ENCODE results near the gene DEFB108B. TPM values are rescaled to one million over a fixed set of nuclear protein-coding genes. Genes with fewer than 3 reads are reported as not detected.
"Not testable (repeated sequence)": the region's sequence is repeated elsewhere in the genome, so short reads cannot be mapped to it uniquely, and the experiment has no call there.

The DEFB108B gene
- total RNA-seq, result not detected
- polyA plus RNA-seq, result not detected

GRCh38 chr11:71832811-71833210 lies at the start of gene DEFB108B:
TSS of gene DEFB108B (plus strand) at chr11:71833200. CDS start at chr11:71833200, 0 bp downstream.
- H3K27ac Mint-ChIP-seq; H3K4me3 Mint-ChIP-seq; H3K36me3 ChIP-seq (ENCODE audit: insufficient read depth, low read length); POLR2A ChIA-PET; CTCF ChIA-PET; H3K27me3 Mint-ChIP-seq; DNase-seq; H3K9me3 Mint-ChIP-seq; H3K9me3 ChIP-seq (ENCODE audit: low read length); H3K4me1 Mint-ChIP-seq; H3K27ac ChIP-seq (ENCODE audit: low read depth, low read length); H3K27me3 ChIP-seq (ENCODE audit: insufficient read depth, low read length, poor library complexity, severe bottlenecking); H3K4me3 ChIP-seq (ENCODE audit: low read length); H3K36me3 Mint-ChIP-seq; H3K4me1 ChIP-seq (ENCODE audit: insufficient read depth, low read length): not testable (repeated sequence)

- CTCF ChIA-PET; H3K27me3 Mint-ChIP-seq; H3K36me3 ChIP-seq (ENCODE audit: insufficient read depth, low read length); H3K4me1 ChIP-seq (ENCODE audit: insufficient read depth, low read length); DNase-seq; H3K9me3 Mint-ChIP-seq; H3K27me3 ChIP-seq (ENCODE audit: insufficient read depth, low read length, poor library complexity, severe bottlenecking); H3K9me3 ChIP-seq (ENCODE audit: low read length): not testable (repeated sequence)
- Histone ChIP-seq H3K27ac (ENCODE audit: low read depth, low read length) (peak overlapping the region; percentile 69), H3K4me3 (ENCODE audit: low read length) (peak overlapping the region; percentile 53)
- peaks cover 0 to 10% (median 0%) of the 10 kb centered on the region in 3 donors for H3K36me3 Mint-ChIP-seq
- peak overlapping the region; percentile 86 to 100 (median 97) for H3K27ac Mint-ChIP-seq
- peak overlapping the region; percentile 96 to 98 (median 97) for H3K4me3 Mint-ChIP-seq
- POLR2A ChIA-PET, result interaction anchor here (0.6 kb wide), 1 partner anchor 1356 kb away, joined by 3 read pairs; the partner anchor contains the start of gene FCHSD2
- H3K4me1 Mint-ChIP-seq, result peaks cover 12 to 16% (median 16%) of the 10 kb centered on the region in 3 donors
Measured at GRCh38 chr11:71786114-71786847, 46.7 kb upstream of the DEFB108B start.

- H3K27me3 Mint-ChIP-seq; H3K9me3 ChIP-seq (ENCODE audit: low read length); H3K9me3 Mint-ChIP-seq; POLR2A ChIA-PET; CTCF ChIA-PET; H3K27me3 ChIP-seq (ENCODE audit: insufficient read depth, low read length, poor library complexity, severe bottlenecking); H3K4me1 ChIP-seq (ENCODE audit: insufficient read depth, low read length); H3K36me3 ChIP-seq (ENCODE audit: insufficient read depth, low read length): not testable (repeated sequence)
- Mint-ChIP-seq H3K36me3 (peaks cover 0 to 10% (median 0%) of the 10 kb centered on the region in 3 donors), H3K27ac (peak overlapping the region; percentile 93 to 100 (median 98)), H3K4me1 (peaks cover 12 to 16% (median 16%) of the 10 kb centered on the region in 3 donors), H3K4me3 (peak overlapping the region; percentile 96 to 98 (median 97))
- DNase-seq, result peak; percentile 95 to 99 (median 98)
- peak overlapping the region; percentile 77 for H3K4me3 ChIP-seq (ENCODE audit: low read length)
- H3K27ac ChIP-seq (ENCODE audit: low read depth, low read length), result peak overlapping the region; percentile 69
Measured at GRCh38 chr11:71786848-71787097, 46.2 kb upstream of the DEFB108B start.

GRCh38 chr11:71787098-71787823 lies 45.7 kb upstream of the DEFB108B start:
- peak; percentile 91 to 97 (median 92) for DNase-seq
- Mint-ChIP-seq H3K27me3 (peaks cover 0 to 1% of the 10 kb centered on the region in 2 donors), H3K4me3 (peak overlapping the region; percentile 96 to 98 (median 97)), H3K4me1 (peaks cover 12 to 16% (median 16%) of the 10 kb centered on the region in 3 donors), H3K27ac (peak overlapping the region; percentile 93 to 100 (median 98)), H3K9me3 (no peaks in the 10 kb centered on the region), H3K36me3 (peaks cover 0 to 10% (median 0%) of the 10 kb centered on the region in 3 donors)
- Histone ChIP-seq H3K4me1 (ENCODE audit: insufficient read depth, low read length) (no peaks in the 10 kb centered on the region), H3K9me3 (ENCODE audit: low read length) (no peaks in the 10 kb centered on the region), H3K4me3 (ENCODE audit: low read length) (peak overlapping the region; percentile 77), H3K27me3 (ENCODE audit: insufficient read depth, low read length, poor library complexity, severe bottlenecking) (no peaks in the 10 kb centered on the region), H3K36me3 (ENCODE audit: insufficient read depth, low read length) (no peaks in the 10 kb centered on the region), H3K27ac (ENCODE audit: low read depth, low read length) (peak overlapping the region; percentile 69)
- CTCF ChIA-PET, result interaction anchor here (1.6 kb wide), 1 partner anchor 13 kb away, joined by 3 read pairs; no protein-coding TSS in a partner anchor
- POLR2A ChIA-PET, result no interaction called here

GRCh38 chr11:71787824-71788454 lies 45.1 kb upstream of the DEFB108B start:
- Mint-ChIP-seq H3K4me1 (peaks cover 15 to 19% (median 16%) of the 10 kb centered on the region in 3 donors), H3K4me3 (peak overlapping the region; percentile 93 to 98 (median 97)), H3K36me3 (peaks cover 0 to 10% (median 0%) of the 10 kb centered on the region in 3 donors), H3K27ac (peak overlapping the region; percentile 93 to 98 (median 95))
- H3K4me3 ChIP-seq (ENCODE audit: low read length), result peak overlapping the region; percentile 77
- CTCF ChIA-PET, result interaction anchor here (1.6 kb wide), 1 partner anchor 12 kb away, joined by 3 read pairs; no protein-coding TSS in a partner anchor
- H3K4me1 ChIP-seq (ENCODE audit: insufficient read depth, low read length); H3K27me3 ChIP-seq (ENCODE audit: insufficient read depth, low read length, poor library complexity, severe bottlenecking); H3K9me3 ChIP-seq (ENCODE audit: low read length); H3K27me3 Mint-ChIP-seq; POLR2A ChIA-PET; H3K36me3 ChIP-seq (ENCODE audit: insufficient read depth, low read length); H3K9me3 Mint-ChIP-seq: not testable (repeated sequence)
- peak overlapping the region; percentile 38 for H3K27ac ChIP-seq (ENCODE audit: low read depth, low read length)
- DNase-seq, result peak in 4 of 5 donors; percentile 7 to 63 (median 34)

GRCh38 chr11:71789444-71790196 lies 43.4 kb upstream of the DEFB108B start:
- H3K27ac ChIP-seq (ENCODE audit: low read depth, low read length); H3K9me3 ChIP-seq (ENCODE audit: low read length); DNase-seq; POLR2A ChIA-PET; H3K36me3 ChIP-seq (ENCODE audit: insufficient read depth, low read length); H3K9me3 Mint-ChIP-seq; H3K4me1 ChIP-seq (ENCODE audit: insufficient read depth, low read length); H3K27me3 ChIP-seq (ENCODE audit: insufficient read depth, low read length, poor library complexity, severe bottlenecking); H3K27me3 Mint-ChIP-seq; CTCF ChIA-PET; H3K4me3 ChIP-seq (ENCODE audit: low read length): not testable (repeated sequence)
- Mint-ChIP-seq H3K4me1 (peaks cover 15 to 20% (median 16%) of the 10 kb centered on the region in 3 donors), H3K36me3 (peaks cover 0 to 12% (median 1%) of the 10 kb centered on the region in 3 donors), H3K4me3 (peak overlapping the region in 2 of 7 donors; percentile 63 to 97), H3K27ac (peak overlapping the region in 3 of 8 donors; percentile 22 to 49 (median 23))

GRCh38 chr11:71791111-71791510 lies 41.9 kb upstream of the DEFB108B start:
- Mint-ChIP-seq H3K36me3 (peaks cover 0 to 18% (median 2%) of the 10 kb centered on the region in 3 donors), H3K4me3 (peak overlapping the region in 1 of 7 donors; percentile 86), H3K4me1 (peaks cover 12 to 17% (median 12%) of the 10 kb centered on the region in 3 donors), H3K27ac (peak overlapping the region in 2 of 8 donors; percentile 22 to 48)
- POLR2A ChIA-PET; H3K27me3 ChIP-seq (ENCODE audit: insufficient read depth, low read length, poor library complexity, severe bottlenecking); H3K36me3 ChIP-seq (ENCODE audit: insufficient read depth, low read length); H3K4me3 ChIP-seq (ENCODE audit: low read length); H3K27me3 Mint-ChIP-seq; H3K27ac ChIP-seq (ENCODE audit: low read depth, low read length); H3K9me3 Mint-ChIP-seq; H3K4me1 ChIP-seq (ENCODE audit: insufficient read depth, low read length); CTCF ChIA-PET; DNase-seq; H3K9me3 ChIP-seq (ENCODE audit: low read length): not testable (repeated sequence)
